Measurements from ENCODE around the gene CADM1.
"Not testable (repeated sequence)": the region's sequence is repeated elsewhere in the genome, so short reads cannot be mapped to it uniquely, and the experiment has no call there.

CADM1 gene

GRCh38 chr11:115476463-115477286 lies 27.5 kb downstream of the CADM1 start:
- no peak for DNase-seq (ENCODE audit: low spot score)

DNA sequence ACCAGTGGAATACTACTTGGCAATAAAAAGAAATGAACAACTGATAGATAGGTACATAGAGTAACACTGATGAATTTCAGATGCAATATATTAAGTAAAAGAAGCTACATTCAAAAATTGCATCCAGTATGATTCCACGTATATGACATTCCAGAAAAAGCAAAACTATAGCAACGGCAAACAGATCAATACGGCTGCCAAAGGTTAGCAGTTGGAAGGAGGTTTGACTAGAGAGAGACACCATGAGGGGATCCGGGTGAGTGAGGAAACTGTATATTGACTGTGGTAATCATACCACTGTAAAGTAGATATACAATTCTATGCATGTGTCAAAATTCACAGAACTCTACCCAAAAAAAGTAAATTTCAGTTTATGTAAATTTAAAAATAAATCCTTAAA lies 28.7 kb downstream of the CADM1 start:
- DNase-seq (ENCODE audit: low spot score) = no peak

GRCh38 chr11:115474306-115474705 lies 29.9 kb downstream of the CADM1 start:
- DNase-seq (ENCODE audit: low spot score) = not testable (repeated sequence)

- no peak for DNase-seq (ENCODE audit: low spot score)
Measured at GRCh38 chr11:115473167-115473566, 31.0 kb downstream of the CADM1 start.

DNA sequence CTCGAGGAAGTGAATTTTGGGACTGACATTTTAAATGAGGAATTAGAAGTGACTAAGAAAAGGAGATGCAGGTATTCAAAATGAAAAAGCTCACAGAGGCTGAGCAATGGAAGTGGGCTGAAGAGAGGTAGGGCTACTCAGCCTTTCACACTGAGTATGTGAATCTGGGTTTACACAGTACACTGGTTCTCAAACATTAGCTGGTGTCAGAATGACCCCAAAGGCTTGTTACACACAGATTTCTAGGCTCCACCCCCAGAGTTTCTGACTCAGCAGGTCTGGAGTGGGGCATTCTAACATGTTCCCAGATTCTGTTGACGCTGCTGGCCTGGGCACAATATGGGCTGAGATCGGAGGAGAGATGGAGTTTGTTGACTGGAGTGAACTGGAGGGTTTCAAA lies 32.8 kb downstream of the CADM1 start:
- no peak for DNase-seq (ENCODE audit: low spot score)

DNA sequence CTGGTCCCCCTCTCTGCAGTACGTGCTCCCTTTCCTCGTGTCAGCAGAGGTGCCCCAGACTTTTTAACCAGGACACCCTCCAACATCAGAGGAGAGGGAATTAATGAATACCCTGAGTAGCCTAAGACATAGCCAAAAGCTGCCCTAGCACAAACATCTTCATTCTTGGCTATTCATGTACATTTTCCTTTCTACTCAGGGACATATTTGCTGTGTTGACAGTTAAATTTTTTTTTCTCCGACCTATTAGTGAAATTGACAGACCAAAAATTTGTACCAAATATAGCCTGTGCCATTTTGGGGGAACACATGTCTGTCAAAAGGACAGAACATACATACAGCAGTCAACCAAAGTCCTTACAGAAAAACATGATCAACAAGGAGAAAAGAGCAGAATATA lies 33.3 kb downstream of the CADM1 start:
- no peak for DNase-seq (ENCODE audit: low spot score)

- DNase-seq (ENCODE audit: low spot score) = no peak
Measured at GRCh38 chr11:115469361-115469760, 34.9 kb downstream of the CADM1 start.

GRCh38 chr11:115466122-115466521 lies 38.1 kb downstream of the CADM1 start:
- no peak for DNase-seq (ENCODE audit: low spot score)

- DNase-seq (ENCODE audit: low spot score) = no peak
Measured at GRCh38 chr11:115464269-115464668, 39.9 kb downstream of the CADM1 start.

DNA sequence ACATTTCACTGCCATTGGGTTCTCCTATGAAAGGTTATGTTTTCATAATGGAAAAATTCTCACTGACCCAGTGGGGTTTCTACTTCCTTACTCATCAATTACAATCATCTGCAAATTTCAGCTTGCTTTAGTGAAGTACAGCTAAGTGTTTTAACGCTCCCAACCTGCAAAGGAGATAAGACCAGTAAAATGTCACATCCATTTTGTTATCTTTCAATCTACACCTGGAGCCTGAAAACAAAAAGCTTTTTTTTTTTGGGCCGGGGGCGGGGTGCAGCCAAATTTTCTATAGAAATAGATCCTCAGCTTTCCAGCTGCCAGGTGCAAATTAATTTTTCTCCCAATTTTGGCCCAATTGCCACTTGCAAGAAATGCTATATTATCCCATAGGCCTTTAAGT lies 40.6 kb downstream of the CADM1 start:
- DNase-seq (ENCODE audit: low spot score) = no peak

DNA sequence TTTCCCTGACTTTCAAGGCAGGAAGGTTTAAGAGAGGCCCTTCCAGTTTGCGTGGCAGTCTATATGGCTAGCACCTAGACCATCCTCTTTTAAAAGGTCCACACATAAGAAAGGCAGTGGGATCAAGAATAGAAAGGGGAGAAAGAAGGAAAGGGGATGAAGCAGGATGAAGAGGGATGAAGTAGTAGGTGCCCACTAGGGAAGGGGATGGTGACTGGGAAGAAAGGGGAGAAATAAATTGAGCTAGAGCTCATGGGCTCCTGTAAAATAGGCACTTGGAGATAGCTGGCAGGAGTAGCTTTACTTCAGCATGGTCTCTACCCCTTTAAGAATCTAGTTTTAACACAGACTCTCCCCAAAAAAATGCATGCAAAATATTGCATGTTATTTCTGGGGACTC lies 41.5 kb downstream of the CADM1 start:
- DNase-seq (ENCODE audit: low spot score) = no peak

DNA sequence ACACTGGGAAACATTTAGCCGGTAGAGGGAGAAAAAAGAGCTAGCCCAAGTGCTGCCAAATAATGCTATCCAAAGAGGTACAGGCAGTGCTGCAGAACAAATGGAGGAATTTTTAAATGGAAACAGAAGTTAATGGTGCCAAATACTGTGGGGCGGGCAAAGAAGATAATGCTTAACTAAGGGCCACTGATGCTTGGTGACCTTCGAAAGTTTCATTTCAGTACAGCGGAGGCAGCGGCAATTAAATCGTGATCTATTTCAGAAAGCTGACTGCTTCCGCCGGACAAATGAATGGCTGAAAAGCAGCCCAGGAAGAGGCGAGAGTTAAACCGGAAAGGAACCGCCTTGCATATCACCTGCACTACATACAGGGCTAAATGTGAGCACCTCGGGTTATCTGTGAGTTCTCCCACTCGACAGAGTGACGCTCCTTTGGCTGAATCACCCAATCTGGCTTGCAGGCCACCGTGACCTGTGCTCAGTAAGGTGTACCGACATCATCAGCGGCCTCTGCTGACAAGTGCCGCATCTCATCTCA lies 42.1 kb downstream of the CADM1 start:
- no peak for DNase-seq (ENCODE audit: low spot score)

GRCh38 chr11:115460512-115460911 lies 43.7 kb downstream of the CADM1 start:
- no peak for DNase-seq (ENCODE audit: low spot score)

DNA sequence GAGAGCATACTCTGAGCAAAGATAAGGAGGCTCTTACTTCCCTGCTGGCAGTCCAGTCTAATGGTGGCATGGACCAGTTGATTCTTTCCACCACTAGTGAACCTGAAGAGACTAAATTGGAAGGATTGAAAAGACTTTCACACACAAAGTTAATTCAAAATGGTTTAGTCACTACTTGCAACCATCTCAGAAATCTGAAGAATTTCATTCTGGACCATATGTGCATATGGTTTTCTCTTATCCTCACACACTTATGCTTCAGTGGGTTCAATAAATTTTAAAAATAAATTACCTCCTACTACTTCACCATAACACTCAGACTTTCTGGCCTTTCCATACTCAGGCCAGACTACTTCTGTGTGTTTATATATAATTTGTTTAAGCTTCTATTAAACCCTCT lies 44.7 kb downstream of the CADM1 start:
- DNase-seq (ENCODE audit: low spot score) = no peak

DNA sequence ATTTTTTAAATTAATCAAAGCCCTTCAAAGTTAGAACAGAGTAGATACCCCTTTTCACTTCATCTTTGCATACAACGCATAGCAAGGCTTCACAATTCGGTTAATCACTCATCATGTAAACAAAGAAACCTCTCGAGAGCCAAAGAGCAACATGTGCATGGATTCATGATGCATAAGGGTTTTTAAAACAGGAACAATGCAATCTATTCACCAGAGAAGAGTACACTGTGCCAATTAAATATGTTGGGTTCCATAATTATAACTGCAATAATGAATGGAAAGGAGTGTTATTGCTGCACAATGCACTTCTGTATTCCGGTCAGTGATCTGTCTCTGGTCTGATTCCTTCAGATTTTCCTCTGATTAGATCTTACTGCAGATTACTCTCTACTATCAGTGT lies 45.3 kb downstream of the CADM1 start:
- DNase-seq (ENCODE audit: low spot score) = no peak

GRCh38 chr11:115456019-115456418 lies 48.2 kb downstream of the CADM1 start:
- DNase-seq (ENCODE audit: low spot score) = no peak

DNA sequence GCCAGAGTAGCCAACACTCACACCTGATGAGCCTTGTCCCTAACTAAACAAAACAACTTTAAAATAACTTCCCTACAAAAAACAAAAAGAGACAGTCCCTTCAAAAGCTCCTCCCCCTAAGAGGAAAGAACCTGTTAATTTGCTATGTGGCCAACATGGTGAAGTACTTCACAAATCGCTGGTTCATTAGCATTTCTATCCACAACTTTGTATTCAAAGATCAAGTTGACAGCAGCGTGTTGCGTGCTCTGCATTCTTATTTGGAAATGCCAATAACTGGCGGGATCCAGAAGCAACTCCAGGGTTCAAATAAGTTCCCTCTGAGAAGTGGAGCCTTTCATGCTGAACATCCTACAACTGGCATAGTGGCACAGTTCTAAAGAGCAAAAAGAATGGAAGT lies 48.6 kb downstream of the CADM1 start:
- no peak for DNase-seq (ENCODE audit: low spot score)

GRCh38 chr11:115454525-115454924 lies 49.7 kb downstream of the CADM1 start:
- no peak for DNase-seq (ENCODE audit: low spot score)

GRCh38 chr11:115453693-115454490 lies 50.3 kb downstream of the CADM1 start:
- no peak for DNase-seq (ENCODE audit: low spot score)

DNA sequence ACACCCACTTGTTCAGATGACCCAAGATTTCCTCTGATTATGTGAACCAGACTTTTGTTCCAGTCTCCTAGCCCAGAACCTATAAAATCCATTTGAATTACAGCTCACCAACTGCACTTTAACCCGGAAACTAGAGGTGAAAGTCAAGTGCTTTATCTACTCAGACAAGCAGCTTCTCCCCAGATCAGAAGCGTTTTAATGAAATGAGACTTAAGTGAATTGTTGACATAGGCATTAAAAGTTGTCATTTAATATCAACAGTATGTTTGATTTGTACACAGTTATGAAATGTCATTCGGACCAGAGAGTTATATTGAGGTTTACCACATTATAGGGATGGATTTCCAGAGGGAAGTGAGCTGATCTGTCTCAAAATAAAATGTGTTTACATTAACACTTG lies 52.0 kb downstream of the CADM1 start:
- DNase-seq (ENCODE audit: low spot score) = no peak

DNA sequence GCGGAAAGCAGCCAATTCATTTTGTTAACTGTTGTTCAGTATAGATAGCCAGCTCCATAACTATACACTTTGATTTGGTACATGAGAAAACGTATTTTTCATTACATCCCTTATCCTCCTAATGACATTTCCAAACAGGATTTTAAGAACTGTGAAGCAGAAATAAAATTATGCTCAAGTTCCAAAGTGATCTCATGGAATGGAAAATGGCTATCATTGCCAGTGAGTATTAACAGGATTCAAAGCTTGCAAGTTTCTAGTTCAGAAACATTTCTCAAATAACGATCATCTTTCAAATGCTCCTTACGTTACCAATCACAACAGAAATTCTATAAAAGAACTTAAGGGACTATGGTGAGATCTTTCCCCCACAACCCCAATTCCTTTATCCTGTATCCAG lies 53.7 kb downstream of the CADM1 start:
- DNase-seq (ENCODE audit: low spot score) = no peak

GRCh38 chr11:115447273-115447864 lies 56.8 kb downstream of the CADM1 start:
- no peak for DNase-seq (ENCODE audit: low spot score)

GRCh38 chr11:115446214-115446613 lies 58.0 kb downstream of the CADM1 start:
- DNase-seq (ENCODE audit: low spot score) = no peak

Data from CD4-positive, alpha-beta T cell treated with Interleukin-15 for 4 hours (primary cell).